Gastrocnemius medialis (tissue), 4 donors: ENCODE data around the gene ZNF649.
"Not testable (repeated sequence)": the region's sequence is repeated elsewhere in the genome, so short reads cannot be mapped to it uniquely, and the experiment has no call there.

Experiments
- POLR2A ChIP-seq, 2 donors: fragments of 450-650 bp; IDR thresholded peaks; one replicate each; pipeline ENCODE4 v1.6.1; 2017; ENCODE audit warnings: antibody characterized with exemption in 2 of 2, mild to moderate bottlenecking in 2 of 2, moderate library complexity in 2 of 2
- TF ChIP-seq, protein P1 (sequence below), 5 experiments: fragments of 450-650 bp in 3 of 5; fragments of 200-600 bp in 2 of 5; sonication (generic) in 2 of 5; IDR thresholded peaks in 4 of 5; conservative IDR thresholded peaks in 1 of 5; 1 replicate in 4 of 5; 2 replicates in 1 of 5; pipeline ENCODE4 v1.5.1; 2016 to 2019; ENCODE audit warnings: antibody characterized with exemption in 5 of 5, mild to moderate bottlenecking in 3 of 5, moderate library complexity in 3 of 5

- TF ChIP-seq, protein P1, sequence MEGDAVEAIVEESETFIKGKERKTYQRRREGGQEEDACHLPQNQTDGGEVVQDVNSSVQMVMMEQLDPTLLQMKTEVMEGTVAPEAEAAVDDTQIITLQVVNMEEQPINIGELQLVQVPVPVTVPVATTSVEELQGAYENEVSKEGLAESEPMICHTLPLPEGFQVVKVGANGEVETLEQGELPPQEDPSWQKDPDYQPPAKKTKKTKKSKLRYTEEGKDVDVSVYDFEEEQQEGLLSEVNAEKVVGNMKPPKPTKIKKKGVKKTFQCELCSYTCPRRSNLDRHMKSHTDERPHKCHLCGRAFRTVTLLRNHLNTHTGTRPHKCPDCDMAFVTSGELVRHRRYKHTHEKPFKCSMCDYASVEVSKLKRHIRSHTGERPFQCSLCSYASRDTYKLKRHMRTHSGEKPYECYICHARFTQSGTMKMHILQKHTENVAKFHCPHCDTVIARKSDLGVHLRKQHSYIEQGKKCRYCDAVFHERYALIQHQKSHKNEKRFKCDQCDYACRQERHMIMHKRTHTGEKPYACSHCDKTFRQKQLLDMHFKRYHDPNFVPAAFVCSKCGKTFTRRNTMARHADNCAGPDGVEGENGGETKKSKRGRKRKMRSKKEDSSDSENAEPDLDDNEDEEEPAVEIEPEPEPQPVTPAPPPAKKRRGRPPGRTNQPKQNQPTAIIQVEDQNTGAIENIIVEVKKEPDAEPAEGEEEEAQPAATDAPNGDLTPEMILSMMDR (IDR thresholded peaks at IDR 0.05 in 4 of 5, conservative IDR thresholded peaks at IDR 0.05 in 1 of 5) = not testable (repeated sequence)
- TF ChIP-seq POLR2A (IDR thresholded peaks at IDR 0.05) = not testable (repeated sequence)
Measured at GRCh38 chr19:51906108-51906507, 1.3 kb upstream of the ZNF649 start.
